ENCODE measurements around the gene TMEM231.
A peak's percentile ranks its signal among the peaks of the same experiment; 100 is the strongest.
"Not testable (repeated sequence)": the region's sequence is repeated elsewhere in the genome, so short reads cannot be mapped to it uniquely, and the experiment has no call there.

The TMEM231 gene

GRCh38 chr16:75555707-75556430, at the start of gene TMEM231:
Gene TMEM231, minus strand, starts transcription at chr16:75556252. Its CDS starts 43 bp downstream, at chr16:75556209.
- DNase-seq (ENCODE audit: low spot score), result peak; percentile 98

- no peak for DNase-seq (ENCODE audit: low spot score)
Observed at GRCh38 chr16:75603241-75603640, 47.2 kb upstream of the TMEM231 start.

GRCh38 chr16:75599452-75600277, 43.6 kb upstream of the TMEM231 start:
- DNase-seq (ENCODE audit: low spot score), result no peak

- DNase-seq (ENCODE audit: low spot score), result no peak
Observed at GRCh38 chr16:75593825-75594820, 38.1 kb upstream of the TMEM231 start.

GRCh38 chr16:75593308-75593707, 37.3 kb upstream of the TMEM231 start:
- DNase-seq (ENCODE audit: low spot score), result no peak

GRCh38 chr16:75591927-75592326, 35.9 kb upstream of the TMEM231 start:
- not testable (repeated sequence) for DNase-seq (ENCODE audit: low spot score)

- DNase-seq (ENCODE audit: low spot score), result peak; percentile 75
Observed at GRCh38 chr16:75590920-75591843, 35.1 kb upstream of the TMEM231 start.

GRCh38 chr16:75589306-75589705, 33.3 kb upstream of the TMEM231 start:
- DNase-seq (ENCODE audit: low spot score), result peak; percentile 54

GRCh38 chr16:75588716-75589115, 32.7 kb upstream of the TMEM231 start:
- no peak for DNase-seq (ENCODE audit: low spot score)

- DNase-seq (ENCODE audit: low spot score), result no peak
Observed at GRCh38 chr16:75584108-75584507, 28.1 kb upstream of the TMEM231 start.

- no peak for DNase-seq (ENCODE audit: low spot score)
Observed at GRCh38 chr16:75579281-75579834, 23.3 kb upstream of the TMEM231 start.

GRCh38 chr16:75578725-75579124, 22.7 kb upstream of the TMEM231 start:
- DNase-seq (ENCODE audit: low spot score), result no peak

- DNase-seq (ENCODE audit: low spot score), result no peak
Observed at GRCh38 chr16:75578212-75578611, 22.2 kb upstream of the TMEM231 start.

GRCh38 chr16:75576384-75576811, 20.3 kb upstream of the TMEM231 start:
- peak; percentile 33 for DNase-seq (ENCODE audit: low spot score)

GRCh38 chr16:75575958-75576357, 19.9 kb upstream of the TMEM231 start:
- DNase-seq (ENCODE audit: low spot score), result peak; percentile 33

GRCh38 chr16:75573955-75574354, 17.9 kb upstream of the TMEM231 start:
- no peak for DNase-seq (ENCODE audit: low spot score)

GRCh38 chr16:75572864-75573542, 17.0 kb upstream of the TMEM231 start:
- DNase-seq (ENCODE audit: low spot score), result no peak

- peak; percentile 51 for DNase-seq (ENCODE audit: low spot score)
Observed at GRCh38 chr16:75570396-75571065, 14.5 kb upstream of the TMEM231 start.

- DNase-seq (ENCODE audit: low spot score), result no peak
Observed at GRCh38 chr16:75567911-75568310, 11.9 kb upstream of the TMEM231 start.

All from Ammon's horn (tissue), 1 donor.